ENCODE measurements around the gene CLIC4. TPM values are rescaled to one million over a fixed set of nuclear protein-coding genes. Genes with fewer than 3 reads are reported as not detected.

Gene CLIC4
- total RNA-seq, 4 donors from 2014 or later: 399 to 688 (median 564) TPM

- Histone ChIP-seq H3K4me1 (peaks cover 0 to 92% (median 37%) of the 10 kb centered on the region in 4 donors), H3K4me3 (no peak overlapping the region), H3K9me3 (no peaks in the 10 kb centered on the region), H3K27me3 (no peaks in the 10 kb centered on the region), H3K27ac (peak overlapping the region in 2 of 4 donors; percentile 56 to 62), H3K36me3 (no peaks in the 10 kb centered on the region)
- DNase-seq (ENCODE audit: low spot score in 2 of 2): no peak
- TF ChIP-seq POLR2A (IDR thresholded peaks at IDR 0.05) (no peak), EP300 (IDR thresholded peaks at IDR 0.05) (no peak), CTCF (IDR thresholded peaks at IDR 0.05) (no peak)
- 63 to 68% methylated on average over 1 of the region's 1 CpG for WGBS, 2 donors
Measured at GRCh38 chr1:24764848-24765247, 19.6 kb downstream of the CLIC4 start.

- Histone ChIP-seq H3K27ac (peak overlapping the region in 2 of 4 donors; percentile 62 to 80), H3K36me3 (no peaks in the 10 kb centered on the region), H3K27me3 (no peaks in the 10 kb centered on the region), H3K4me1 (peaks cover 0 to 93% (median 40%) of the 10 kb centered on the region in 4 donors), H3K9me3 (no peaks in the 10 kb centered on the region), H3K4me3 (no peak overlapping the region)
- DNase-seq (ENCODE audit: low spot score in 2 of 2): no peak
- no peak for TF ChIP-seq POLR2A (IDR thresholded peaks at IDR 0.05)
- no peak for TF ChIP-seq CTCF (IDR thresholded peaks at IDR 0.05)
- TF ChIP-seq EP300 (IDR thresholded peaks at IDR 0.05): peak in 1 of 2 donors; percentile 14
- 47 to 48% methylated on average over 8 of the region's 8 CpGs for WGBS, 2 donors
Measured at GRCh38 chr1:24765308-24765988, 20.2 kb downstream of the CLIC4 start.

DNA sequence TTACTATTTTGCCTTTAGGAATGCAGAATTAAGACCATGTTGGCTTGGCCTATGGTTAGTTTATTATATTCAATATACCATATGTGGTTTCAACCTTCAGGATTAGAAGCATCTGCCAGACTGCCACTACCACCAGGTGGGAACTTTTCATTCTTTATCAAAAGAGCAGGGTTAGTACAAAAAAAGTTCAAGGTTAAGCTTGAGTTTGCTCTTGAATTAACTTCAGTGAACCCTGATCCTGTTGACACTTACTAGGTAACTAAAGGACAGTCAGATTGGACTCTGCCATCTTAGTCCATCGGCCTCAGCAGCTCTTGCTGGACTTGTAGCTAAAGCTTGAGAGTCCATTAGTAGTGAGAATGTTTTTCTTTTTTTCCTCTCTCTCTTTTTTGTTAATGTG, 22.1 kb downstream of the CLIC4 start:
- DNase-seq (ENCODE audit: low spot score in 2 of 2): no peak
- Histone ChIP-seq H3K4me1 (peaks cover 0 to 93% (median 43%) of the 10 kb centered on the region in 4 donors), H3K36me3 (no peaks in the 10 kb centered on the region), H3K27me3 (no peaks in the 10 kb centered on the region), H3K27ac (peak overlapping the region in 1 of 4 donors; percentile 58), H3K9me3 (no peaks in the 10 kb centered on the region), H3K4me3 (no peak overlapping the region)
- TF ChIP-seq EP300 (IDR thresholded peaks at IDR 0.05) (no peak), CTCF (IDR thresholded peaks at IDR 0.05) (no peak), POLR2A (IDR thresholded peaks at IDR 0.05) (no peak)
- WGBS, 2 donors: 85 to 91% methylated on average over 1 of the region's 1 CpG

DNA sequence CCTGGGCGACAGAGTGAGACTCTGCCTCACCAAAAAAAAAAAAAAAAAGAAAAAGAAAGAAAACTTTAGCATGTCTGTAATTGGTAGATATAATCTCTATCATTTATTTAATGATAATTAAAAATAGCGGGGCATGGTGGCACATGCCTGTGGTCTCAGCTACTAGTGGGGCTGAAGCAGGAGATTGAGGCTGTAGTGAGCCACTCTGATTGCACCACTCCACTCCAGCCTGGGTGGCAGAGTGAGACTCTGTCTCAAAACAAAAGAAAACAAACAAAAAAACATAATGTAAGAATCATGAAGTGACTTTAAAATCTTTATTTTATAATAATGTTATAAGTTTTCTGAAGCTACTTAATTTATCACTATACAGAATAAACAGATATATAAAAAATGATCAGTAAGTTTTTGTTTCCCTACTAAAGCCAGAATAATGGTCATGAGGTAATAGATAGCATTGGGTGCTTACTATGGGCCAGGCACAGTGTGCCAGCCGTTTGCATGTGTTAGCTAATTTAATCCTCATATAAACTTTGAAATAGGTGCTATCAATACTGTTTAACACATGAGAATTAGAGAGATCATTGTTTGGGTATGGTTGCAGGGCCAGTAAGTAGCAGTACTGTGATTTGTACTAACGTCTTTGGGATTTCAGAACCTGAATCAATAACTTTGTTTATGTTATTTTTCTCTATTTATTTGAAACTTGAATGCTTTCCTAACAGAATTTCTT, 23.8 kb downstream of the CLIC4 start:
- Histone ChIP-seq H3K4me3 (no peak overlapping the region), H3K9me3 (no peaks in the 10 kb centered on the region), H3K36me3 (peaks cover 0 to 2% (median 0%) of the 10 kb centered on the region in 3 donors), H3K27me3 (no peaks in the 10 kb centered on the region), H3K4me1 (peaks cover 0 to 87% (median 43%) of the 10 kb centered on the region in 4 donors), H3K27ac (peak overlapping the region; percentile 56 to 94 (median 83))
- TF ChIP-seq CTCF (IDR thresholded peaks at IDR 0.05) (no peak), POLR2A (IDR thresholded peaks at IDR 0.05) (no peak), EP300 (IDR thresholded peaks at IDR 0.05) (no peak)
- no peak for DNase-seq (ENCODE audit: low spot score in 2 of 2)
- WGBS, 2 donors: 53 to 55% methylated on average over 4 of the region's 4 CpGs

Data from tibial nerve (tissue), 4 donors.